Stimulated activated CD8-positive, alpha-beta memory T cell treated with anti-CD3 and anti-CD28 coated beads, Interleukin-7, amount 100 ng/mL, for 48 hours (primary cell): ENCODE results near the gene GTF2H1.
A peak's percentile ranks its signal among the peaks of the same experiment; 100 is the strongest.
"Not testable (repeated sequence)": the region's sequence is repeated elsewhere in the genome, so short reads cannot be mapped to it uniquely, and the experiment has no call there.

Experiments used
- DNase-seq, 2 donors: peaks; one replicate each; pipeline ENCODE4 v3.0.0-alpha.2; 2020; ENCODE audit warnings: low read depth in 1 of 2; ENCODE audit errors: extremely low read depth in 1 of 2

The GTF2H1 gene

DNA sequence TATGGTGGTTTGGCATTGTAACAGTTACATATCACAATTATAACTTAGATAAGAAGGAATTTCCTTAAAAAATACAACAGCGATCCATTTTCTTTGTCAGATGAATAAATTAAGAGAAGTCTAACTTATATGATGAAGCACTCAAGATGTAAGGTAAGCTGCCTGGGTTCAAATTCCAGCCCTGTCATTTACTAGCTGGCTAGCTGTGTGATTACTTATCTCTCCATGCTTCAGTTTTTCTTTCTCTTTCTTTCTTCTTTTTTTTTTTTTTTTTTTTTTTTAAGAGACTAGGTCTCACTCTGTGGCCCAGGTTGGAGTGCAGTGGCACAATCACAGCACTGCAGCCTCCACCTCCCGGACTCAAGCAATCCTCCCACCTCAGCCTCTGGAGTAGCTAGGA, 49.8 kb downstream of the GTF2H1 start:
- no peak for DNase-seq

DNA sequence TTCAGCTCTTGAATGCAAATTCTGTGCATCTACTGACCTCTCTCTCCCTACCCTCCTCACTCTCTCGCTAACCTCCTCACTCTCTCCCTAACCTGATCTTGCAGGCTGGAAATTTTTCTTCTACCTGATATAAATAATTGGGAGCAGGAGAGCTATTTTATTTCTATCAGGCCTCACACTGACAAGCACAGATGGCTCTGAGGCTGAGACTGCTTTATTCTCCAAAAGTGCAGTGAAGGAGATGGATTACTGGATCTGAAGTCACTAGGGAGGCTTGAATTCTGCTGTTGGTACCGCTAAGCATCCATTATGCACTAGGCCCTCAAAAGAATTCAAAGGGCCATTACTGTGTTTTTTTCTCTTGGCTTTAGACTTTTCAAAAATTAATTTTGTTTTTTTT, 52.6 kb downstream of the GTF2H1 start:
- no peak for DNase-seq

DNA sequence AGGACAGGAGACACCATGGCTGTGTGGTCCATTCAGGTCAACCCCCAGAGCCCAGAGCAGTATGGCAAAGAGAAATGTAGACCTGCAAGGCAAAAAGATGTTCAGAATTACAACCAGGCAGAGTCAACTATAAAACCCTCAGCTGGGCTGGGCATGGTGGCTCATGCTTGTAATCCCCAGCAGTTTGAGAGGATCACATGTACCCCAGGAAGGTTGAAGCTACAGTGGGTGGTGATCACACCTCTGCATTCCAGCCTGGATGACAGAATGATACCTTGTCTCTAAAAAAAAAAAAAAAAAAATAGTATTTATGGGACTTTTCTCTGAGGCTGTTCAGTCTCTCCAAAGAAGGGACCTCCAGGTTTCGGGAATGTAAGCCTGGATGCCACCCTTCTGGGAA, 53.6 kb downstream of the GTF2H1 start:
- DNase-seq, result no peak

DNA sequence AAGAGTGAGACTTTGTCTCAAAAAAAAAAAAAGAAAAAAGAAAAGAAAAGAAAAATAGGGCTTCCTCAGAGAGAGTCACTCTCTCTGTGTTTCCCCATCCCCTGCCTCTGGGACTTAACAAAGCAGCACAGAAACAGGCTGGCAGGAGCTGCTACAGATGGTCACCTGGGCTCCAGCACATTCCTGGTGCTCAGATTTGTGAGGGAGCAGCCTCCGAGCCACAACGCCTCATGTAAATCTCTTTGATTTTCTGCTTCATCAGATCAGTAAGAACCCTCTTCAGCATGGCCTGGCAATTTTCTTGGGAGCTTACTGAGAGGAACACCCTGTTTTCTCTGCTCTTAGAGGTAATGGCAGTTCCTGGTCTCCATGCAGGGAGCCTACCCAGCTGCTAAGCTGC, 56.8 kb downstream of the GTF2H1 start:
- DNase-seq, result no peak

DNA sequence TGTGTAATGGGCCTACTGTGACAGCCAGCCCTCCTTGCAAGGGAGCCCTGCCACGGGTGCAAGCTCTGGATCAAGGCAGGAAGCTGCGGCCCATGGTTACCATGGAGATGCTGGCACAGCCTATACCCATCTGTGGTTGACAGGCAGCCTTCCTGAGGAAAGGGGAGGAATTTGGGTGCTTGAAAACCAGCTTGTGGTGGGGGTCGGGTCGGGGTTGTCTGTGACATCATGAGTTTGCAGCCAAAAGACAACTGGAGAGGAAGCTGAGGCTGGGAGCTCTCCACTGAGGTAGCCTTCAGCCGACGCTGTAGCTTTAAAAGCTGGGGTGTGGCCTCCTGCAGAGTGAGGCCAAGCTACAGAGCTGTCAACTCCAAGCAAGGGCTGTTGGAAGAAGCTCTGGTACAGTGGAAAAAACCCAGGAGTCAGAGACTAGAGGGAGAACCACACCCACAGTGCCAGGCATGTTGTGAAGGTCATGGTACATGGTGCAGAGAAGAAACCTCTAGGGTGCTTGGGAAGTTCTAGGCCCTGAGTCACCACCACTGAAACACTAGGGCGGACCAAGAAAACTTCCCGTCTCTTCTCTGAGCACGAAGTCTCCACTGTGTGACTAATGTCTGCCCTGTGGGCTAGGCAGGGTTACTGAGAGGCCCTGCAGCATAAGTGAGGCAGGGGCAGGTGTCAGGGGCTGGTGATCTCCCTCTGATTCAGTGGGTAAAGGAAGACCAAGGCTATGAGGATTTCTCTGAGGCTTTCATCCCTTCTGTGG, 61.2 kb downstream of the GTF2H1 start:
- DNase-seq, result peak in 1 of 2 donors; percentile 89

DNA sequence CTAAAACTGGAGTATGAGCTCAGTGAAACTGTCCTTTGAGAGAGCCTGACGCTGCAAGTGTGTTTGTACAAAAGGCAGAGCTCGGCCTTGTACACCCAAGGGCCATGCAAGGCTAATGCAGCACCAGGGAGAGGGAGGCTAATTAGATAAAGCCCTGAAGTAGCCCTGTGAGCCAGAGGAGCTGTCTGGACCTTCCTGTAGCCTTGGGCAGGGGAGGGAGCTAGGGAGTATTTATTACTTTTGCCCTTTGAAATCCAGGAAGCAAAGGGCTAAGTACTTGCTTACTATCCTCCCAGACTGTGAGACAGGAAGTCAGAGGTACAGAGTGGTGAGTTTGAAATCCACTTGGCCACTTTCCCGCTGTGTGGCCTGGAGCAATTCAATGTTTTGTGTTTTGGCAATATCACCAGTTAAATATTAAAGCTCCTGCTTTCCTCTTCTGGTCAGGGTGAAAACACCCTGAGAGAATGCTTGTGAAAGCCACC, 61.8 kb downstream of the GTF2H1 start:
- DNase-seq, result no peak

DNA sequence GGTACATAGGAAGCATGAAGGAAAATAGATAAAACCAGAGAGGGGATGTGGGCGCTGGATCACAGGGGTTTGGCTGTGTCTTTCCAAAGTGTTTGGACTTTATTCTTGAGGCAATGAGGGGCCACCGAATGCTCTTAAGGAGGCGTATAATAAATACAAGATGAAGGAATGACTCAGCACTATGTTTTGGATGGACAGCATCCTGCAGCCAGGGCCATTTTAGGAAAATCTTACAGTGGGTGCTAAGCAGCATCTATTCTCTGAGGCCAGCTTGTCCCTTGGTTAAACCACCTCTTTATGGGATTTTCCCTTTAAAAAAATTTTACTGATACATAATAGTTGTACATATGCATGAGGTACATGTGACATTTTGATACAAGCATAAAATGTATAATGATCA, 67.7 kb downstream of the GTF2H1 start:
- DNase-seq, result no peak

DNA sequence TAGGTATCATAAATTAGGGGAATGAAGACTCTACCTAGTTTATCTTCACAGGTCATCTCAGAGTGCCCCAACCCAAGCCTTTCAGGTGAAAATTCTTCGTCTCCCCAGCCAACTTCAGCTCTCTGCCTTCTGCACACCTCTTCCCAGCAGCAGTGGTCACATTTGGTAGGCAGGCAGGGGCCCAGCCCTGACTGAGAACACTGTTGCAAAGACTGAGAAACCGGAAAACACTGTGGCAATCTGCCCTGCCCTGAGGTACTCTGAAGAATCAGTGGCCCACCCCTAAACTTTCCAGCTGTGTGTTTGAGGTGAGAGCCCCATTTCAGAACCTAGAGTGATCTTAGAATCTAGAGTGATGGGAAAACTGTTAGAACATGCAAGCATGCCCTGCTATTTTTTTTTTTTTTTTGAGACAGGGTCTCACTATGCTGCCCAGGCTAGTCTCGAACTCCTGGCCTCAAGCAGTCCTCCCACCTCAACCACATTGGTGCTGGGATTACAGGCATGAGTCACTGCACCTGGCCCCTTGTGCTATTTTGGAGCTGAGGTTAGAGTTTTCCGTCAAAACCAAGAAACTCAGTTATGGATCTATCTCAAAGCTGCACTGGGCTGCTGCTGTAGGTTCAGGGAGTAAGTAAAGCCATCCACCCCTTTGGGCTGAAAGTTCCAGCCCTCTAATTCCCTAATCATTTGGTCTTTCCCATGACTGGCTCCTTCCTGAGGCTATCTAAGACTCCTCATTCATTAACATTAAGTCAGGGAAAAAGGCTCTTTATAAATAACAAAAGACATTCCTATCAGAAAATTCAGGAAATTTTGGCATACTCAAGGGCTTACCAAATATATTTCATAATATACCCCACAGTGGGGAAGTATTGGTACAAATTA, 70.3 kb downstream of the GTF2H1 start:
- no peak for DNase-seq

DNA sequence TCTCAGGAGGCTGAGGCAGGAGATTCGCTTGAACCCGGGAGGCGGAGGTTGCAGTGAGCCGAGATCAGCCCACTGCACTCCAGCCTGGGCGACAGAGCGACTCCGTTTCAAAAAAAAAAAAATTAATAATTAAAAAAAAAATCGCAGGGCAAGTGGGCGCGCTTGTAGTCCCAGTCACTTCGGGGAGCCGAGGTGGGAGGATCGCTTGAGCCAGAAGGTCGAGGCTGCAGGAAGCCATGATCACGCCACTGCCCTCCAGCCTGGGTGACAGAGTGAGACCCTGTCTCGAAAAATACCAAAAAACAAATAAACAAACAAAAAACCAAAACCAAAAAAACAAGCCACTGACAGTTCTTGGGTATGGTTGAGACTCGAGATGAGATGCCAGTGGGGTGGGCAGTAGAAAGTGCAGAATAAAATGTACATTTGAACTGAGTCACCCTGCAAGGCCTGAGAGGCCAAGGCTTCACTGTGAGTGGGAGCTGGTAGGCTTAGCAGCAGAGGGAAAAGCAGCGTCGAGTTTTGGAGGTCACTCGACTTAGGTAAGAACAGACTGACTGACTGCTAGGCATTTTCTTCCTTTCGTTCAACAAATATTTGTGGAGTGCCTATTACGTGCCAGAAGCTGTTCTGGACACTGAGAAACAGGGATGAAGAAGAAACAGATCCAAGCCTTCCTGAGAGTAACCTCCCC, 71.4 kb downstream of the GTF2H1 start:
- DNase-seq, result no peak

DNA sequence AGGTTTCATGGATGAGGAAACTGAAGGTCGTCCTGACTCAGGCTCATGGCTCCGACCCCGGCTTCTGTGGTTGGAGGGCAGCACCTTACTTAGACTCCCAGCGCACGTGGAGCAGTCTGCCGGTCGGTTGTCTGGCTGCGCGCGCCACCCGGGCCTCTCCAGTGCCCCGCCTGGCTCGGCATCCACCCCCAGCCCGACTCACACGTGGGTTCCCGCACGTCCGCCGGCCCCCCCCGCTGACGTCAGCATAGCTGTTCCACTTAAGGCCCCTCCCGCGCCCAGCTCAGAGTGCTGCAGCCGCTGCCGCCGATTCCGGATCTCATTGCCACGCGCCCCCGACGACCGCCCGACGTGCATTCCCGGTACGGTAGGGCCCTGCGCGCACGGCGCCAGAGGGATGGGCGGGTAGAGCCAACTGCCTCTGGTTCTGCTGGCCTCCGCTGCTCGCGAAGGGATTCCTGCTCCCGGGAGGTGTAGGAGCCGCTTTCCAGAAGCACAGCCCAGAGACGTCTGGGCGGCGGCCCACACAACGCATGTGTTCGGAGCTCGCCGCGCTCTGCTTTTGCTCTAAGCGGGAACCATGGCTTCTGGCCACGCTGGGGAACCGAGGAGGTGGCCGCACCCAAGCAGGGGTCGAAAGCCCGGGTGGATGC, 72.0 kb downstream of the GTF2H1 start, which contains the start of gene LDHA:
Gene LDHA, plus strand, starts transcription at position 289 of the 653 bp plus-strand sequence. CDS start 2,280 bp downstream, outside the sequence.
- DNase-seq, result peak; percentile 98 to 99

DNA sequence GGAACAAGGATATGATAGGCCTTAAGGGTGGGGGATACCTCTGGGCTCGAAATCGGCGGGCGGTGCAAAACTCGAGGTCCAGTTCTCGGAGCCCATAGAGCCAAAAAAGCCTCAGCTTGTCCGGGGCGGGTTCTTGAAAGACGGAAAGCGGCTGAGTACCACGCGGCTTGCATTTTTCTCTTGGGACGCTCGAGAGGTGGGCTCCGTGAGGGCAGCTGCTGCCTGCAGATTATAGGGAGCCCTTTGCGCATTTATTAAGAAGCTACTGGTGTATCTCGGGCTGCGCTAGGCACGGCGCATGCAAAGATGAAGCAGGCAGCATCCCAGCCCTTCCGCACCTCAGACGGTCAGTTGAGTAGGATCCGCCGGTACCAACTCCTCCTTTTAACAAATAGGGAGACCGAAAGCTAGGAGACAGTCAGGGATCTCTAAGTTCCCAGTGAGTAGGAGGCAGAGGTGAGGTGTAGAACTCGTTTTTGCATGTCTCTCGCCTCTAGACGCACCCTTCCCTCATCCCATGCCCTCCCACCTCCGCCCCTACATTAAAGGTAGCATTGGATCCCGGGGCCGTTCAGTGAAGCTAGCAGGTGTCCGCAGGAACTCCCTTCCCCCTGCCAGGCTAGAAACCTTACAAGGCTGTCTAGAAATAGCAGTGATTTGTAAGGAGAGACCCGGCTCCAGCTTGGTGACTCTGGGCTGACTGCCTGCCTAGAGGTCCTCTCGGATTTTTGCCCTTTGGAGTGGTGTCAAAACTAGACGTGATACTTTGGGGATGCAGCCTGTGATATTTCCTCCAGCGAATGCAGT, 72.8 kb downstream of the GTF2H1 start:
- DNase-seq, result no peak

DNA sequence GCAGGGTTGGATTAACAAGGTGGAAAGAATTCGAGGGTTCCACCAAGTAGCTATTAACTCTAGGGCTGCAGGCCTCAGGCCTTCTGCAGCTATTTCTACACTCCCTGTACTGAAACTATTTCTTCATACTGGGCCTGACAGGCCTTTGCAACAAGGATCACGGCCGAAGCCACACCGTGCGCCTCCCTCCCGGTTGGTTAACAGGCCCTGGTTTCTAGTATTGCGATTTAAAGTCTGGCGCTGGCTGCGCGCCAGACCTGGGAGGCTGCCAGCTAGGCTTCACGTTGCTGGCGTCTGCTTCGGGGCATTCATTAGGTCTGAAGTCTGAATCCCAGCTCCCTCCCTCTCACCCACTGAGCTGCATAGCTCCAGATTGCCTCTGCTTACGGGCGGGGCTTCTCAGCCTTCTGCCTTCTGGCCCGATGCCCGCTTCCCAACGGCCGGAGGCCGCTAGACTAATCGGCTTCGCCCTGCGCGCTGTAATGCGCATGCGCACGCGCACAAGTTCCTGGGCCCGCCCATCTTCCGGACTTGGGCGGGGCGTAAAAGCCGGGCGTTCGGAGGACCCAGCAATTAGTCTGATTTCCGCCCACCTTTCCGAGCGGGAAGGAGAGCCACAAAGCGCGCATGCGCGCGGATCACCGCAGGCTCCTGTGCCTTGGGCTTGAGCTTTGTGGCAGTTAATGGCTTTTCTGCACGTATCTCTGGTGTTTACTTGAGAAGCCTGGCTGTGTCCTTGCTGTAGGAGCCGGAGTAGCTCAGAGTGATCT, 73.6 kb downstream of the GTF2H1 start:
- DNase-seq, result peak; percentile 90 to 96

DNA sequence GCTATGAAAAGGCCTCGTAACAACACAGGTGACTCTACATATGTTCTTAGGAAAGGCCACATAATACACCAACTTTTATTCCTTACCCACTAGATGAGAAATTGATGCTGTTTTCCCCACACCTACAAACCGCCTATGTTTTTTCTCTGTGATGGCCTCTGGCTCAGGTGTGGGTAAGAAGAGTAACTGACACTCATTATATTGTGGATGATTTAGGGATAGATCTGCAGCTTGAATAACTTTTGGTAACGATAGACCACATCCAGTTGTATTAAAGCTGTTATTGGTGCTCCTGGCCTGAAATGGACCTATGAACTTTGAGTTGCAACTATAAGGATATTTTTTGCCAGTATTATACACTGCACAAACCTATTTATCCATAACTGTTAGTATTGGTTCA, 75.6 kb downstream of the GTF2H1 start:
- no peak for DNase-seq

DNA sequence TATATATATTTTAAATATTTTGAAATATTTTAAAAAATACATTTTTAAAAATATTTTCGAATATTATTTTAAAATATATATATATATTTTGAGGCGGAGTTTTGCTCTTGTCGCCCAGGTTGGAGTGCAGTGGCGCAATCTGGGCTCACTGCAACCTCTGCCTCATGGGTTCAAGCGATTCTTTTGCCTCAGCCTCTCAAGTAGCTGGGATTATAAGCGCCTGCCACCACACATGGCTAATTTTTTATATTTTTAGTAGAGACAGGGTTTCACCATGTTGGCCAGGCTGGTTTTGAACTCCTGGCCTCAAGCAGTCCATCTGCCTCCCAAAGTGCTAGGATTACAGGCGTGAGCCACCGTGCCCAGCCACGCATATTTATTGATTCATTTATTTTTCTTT, 78.7 kb downstream of the GTF2H1 start:
- DNase-seq, result not testable (repeated sequence)

DNA sequence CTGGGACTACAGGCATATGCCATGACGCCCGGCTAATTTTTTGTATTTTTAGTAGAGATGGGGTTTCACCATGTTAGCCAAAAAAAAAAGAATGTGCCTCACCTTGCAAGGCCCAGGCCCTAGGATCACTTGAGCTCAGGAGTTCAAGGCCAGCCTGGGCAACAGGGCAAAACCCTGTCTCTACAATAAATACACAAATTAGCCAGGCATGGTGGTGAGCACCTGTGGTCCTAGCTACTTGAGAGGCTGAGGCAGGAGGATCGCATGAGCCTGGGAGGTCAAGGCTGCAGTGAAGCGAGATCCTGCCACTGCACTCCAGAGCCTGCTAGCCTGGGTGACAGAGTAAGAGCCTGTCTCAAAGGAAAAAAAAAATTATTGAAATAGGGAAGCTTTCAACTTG, 81.7 kb downstream of the GTF2H1 start:
- no peak for DNase-seq

DNA sequence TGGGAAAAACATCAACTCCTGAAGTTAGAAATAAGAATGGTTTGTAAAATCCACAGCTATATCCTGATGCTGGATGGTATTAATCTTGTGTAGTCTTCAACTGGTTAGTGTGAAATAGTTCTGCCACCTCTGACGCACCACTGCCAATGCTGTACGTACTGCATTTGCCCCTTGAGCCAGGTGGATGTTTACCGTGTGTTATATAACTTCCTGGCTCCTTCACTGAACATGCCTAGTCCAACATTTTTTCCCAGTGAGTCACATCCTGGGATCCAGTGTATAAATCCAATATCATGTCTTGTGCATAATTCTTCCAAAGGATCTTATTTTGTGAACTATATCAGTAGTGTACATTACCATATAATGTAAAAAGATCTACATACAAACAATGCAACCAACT, 85.0 kb downstream of the GTF2H1 start:
- DNase-seq, result not testable (repeated sequence)

DNA sequence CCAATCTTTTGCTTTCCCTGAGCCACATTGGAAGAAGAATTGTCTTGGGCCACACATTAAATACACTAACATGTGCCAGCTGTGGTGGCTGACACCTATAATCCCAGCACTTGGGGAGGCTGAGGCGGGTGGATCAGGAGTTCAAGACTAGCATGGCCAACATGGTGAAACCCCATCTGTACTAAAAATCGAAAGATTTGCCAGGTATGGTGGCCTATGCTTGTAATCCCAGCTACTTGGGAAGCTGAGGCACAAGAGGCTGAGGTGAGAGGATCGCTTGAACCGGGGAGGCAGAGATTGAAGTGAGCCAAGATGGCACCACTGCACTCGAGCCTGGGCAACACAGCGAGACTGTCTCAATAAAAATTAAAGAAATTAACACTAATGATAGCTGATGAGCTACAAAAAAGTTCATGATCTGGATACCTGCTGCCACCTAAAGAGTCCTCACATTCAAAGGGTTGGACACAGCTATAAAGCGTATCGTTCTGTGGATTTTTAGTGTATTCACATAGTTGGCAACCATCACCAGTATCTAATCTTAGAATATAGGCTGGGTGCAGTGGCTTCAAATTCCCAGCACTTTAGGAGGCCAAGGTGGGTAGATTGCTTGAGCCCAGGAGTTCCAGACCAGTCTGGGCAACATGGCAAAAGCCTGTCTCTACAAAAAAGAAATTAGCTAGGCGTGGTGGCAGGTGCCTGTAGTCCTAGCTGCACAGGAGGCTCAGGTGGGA, 86.4 kb downstream of the GTF2H1 start:
- no peak for DNase-seq

DNA sequence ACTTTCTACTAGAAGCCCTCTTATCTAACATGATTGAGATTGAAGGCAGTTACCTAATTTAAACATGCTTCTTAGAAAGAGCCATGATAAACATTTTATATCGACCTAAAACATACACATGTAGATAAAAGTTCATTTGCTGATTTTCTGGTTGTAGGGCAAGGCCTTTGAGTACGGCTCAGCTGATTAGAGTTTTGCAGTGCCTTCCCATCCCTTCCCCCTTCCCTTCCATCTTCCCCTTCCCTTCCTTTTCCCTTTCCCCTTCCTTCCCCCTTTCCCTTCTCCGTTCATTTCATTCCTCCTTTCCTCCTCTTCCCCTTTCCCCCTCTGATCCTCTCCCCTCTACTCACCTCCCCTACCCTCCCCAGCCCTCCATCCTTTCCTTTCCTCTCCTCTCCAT, 94.1 kb downstream of the GTF2H1 start:
- no peak for DNase-seq
